Measurements from ENCODE around the gene PTPRD.
"Not testable (repeated sequence)": the region's sequence is repeated elsewhere in the genome, so short reads cannot be mapped to it uniquely, and the experiment has no call there.

PTPRD gene

DNA sequence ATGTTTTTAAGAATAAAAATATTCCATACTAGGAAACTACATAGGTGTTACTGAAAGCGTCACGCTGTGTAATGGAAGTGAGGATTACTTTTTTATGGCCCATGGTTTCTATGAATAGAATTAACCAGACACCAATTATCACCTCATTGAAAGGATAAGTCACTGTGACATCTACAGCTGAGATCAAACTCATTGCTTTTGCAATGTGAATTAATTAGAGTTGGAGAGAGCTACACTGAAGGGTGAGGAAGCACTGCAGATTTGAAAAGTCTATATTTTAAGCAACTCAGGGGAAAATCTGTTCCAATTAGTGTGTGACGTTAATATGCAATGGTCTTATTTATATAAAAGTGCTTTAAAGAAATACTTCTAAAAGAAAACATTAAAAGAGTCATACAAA is 1513.2 kb downstream of the PTPRD start:
- DNase-seq = peak; percentile 58

DNA sequence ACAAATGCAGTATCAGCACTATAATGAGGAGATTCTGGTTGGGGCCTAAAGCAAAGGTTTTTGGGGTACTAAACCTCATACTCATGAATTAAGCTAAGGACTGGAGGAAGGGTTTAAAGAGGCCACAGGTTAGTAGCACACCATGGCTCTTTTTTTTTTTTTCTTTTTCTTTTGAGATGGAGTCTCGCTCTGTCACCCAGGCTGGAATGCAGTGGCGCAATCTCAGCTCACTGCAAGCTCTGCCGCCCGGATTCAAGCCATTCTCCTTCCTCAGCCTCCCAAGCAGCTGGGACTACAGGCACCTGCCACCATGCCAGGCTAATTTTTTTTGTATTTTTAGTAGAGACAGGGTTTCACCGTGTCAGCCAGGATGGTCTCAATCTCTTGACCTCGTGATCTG is 1515.5 kb downstream of the PTPRD start:
- not testable (repeated sequence) for DNase-seq

DNA sequence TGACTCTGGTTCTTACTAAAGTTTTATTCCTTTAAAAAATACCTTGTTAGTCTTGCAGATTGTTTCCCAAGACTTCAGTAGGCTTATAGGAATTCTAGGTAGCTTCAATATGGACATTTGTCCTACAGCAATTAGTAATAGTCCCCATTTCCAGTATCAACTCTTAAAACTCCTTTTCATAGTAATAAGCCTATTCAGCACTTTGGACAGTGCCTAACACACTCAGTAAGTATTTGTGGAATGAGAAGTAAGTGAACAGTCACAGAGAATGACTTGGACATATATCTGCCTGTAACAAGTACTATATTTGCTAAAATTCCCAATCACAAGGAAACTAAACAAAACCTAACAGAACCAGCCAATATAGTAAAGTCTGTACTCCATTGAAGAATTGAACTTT is 1521.4 kb downstream of the PTPRD start:
- DNase-seq = no peak

DNA sequence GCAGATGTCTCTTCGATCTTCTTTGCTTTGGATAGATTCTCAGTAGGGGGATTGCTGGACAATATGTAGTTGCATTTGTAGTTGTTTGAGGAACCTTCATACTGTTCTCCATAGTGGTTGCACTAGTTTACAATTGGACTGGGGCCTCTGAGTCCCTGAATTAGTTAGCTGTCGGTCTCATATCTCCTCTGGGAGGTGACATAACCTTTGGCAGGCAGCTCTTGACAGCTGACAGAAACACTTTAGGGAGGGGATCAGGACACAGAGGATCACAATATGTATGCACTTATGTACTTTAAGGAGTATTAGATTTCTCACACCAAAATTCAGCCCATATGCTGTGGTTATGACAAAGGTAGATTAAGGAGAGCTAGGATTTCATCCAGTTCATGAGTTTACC is 1533.3 kb downstream of the PTPRD start:
- no peak for DNase-seq

DNA sequence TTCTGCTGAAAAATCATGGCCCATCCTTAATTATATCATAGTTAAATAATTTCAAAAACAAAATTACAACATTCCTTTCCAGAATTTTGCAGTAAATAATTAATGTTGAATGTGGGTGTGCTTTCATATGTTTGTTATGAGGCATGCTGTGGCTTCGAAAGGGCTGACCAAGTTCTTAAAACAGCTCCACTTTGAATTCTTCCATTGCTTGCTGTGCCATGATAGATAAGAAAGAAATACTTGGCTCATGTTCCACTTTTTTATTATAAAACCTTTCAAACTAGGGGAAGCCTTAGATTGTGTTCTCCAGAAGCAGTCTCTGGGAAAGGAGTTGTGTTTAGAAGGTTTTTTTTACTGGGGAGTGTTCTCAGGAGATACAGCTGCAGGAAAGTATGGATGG is 1534.5 kb downstream of the PTPRD start:
- DNase-seq = no peak

DNA sequence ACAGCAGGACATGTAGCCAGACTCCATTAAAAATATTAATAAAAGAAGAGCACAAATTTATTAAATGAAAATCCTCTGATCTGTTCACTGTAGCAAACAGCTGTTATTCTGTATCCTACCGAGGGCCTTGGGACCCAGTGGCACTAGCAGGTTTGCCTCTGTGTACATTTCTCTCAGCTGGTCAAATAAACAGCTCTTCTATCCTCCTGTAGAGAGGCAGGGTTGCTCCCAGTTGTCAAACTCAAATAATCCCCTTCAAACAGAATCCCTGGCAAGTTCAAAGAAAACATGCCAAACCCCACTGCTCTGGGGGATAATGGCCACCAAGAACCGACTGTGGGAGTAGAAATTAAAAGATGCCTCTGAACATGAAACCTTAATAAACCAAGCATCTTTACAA is 1551.2 kb downstream of the PTPRD start:
- peak; percentile 7 for DNase-seq

DNA sequence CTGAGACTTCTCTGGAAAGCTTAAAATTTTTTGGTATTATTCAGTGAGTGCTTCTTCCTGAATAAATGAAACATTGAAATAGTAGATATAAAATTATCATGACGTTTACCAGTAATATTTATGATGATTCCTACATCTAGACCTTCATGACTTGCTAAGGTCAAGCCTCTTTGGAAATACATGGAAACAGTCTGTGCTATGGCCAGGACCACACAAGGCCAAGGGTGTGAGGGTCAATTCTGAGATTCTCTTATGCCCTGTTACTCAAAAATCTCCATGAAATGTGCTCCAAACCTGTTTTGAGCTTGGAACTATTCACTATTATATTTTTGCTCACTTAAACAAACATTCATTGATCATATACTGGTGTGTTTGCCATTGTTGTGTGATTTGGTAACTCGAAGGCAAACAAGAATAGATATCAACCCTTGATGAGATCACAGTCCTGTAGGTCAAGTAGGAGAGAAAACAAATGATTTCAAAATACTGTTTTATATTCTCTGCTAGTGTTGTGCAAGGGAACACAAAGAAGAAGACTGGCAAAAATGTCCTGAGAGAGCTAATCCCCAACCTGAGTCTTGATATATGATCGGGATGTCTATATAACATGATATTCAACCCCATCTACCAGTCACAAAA is 1558.3 kb downstream of the PTPRD start:
- no peak for DNase-seq

DNA sequence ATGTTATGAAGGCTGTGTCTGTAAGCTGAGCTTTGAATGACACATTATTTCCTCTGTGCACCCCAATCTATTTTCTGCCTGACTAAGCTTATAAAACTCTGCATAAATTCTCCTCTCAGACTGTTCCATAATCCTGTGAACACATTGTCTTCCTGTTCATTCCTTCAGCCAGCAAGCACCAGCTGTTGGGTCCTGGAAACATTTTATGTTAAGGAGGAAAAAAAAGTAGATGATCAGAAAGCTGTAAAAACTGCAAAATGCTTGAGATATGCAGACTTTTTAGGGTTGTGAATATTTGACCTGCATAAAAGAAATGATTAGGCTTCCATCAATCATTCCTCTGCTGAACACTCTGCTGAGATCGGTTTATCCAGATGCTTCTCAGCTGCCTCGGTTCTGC is 1567.2 kb downstream of the PTPRD start:
- no peak for DNase-seq

DNA sequence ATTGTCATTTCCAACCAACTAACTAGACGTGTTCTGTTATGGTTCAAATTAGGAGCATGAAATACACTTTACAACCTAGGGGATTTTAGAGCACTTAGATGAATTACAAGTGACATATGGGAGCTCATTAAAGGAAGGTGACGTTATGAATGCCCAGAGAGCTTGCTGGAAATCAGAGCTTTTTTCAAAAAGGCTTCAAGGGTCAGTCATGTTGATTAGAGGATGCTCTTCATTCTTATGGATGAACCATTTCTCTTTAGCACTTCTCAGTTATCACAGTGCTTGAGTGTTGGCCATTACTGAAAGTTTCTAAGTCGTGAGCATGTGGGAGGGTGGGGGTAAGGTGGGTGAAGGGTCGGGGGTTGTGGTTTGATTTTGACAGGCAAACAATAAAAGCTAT is 1567.7 kb downstream of the PTPRD start:
- DNase-seq = no peak

DNA sequence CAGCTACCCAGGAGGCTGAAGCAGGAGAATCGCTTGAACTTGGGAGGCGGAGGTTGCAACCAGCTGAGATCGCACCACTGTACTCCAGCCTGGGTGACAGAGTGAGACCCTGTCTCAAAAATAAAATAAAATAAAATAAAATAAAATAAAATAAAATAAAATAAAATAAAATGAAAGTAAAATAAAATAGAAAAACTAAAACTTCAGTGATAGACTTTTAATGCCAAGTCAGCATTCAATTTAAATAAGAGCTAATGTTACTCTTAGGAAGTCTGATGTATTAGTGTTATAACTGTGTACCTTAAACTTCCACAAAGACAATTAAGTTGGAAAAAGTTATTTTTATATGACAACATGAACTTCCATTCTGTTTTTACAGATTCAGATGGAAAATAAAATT is 1569.0 kb downstream of the PTPRD start:
- DNase-seq = not testable (repeated sequence)

DNA sequence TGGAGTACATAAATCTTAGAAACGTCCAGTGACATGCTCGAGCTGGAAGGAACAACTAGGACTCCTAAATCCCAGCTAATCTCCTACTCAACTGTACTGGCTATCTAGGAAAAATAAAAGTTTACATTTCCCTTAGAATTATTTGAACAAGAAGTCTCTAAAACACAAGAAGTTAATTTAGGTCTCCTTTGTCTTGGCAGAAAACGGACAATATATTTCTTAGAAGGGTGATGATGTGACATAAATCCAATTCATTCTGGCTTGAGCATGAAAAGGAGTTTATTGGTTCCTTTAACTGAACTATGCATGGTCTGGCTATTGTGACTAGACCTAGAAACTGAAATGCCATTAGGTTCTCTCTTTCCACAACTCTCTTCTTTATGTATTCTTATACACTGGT is 1571.0 kb downstream of the PTPRD start:
- no peak for DNase-seq

DNA sequence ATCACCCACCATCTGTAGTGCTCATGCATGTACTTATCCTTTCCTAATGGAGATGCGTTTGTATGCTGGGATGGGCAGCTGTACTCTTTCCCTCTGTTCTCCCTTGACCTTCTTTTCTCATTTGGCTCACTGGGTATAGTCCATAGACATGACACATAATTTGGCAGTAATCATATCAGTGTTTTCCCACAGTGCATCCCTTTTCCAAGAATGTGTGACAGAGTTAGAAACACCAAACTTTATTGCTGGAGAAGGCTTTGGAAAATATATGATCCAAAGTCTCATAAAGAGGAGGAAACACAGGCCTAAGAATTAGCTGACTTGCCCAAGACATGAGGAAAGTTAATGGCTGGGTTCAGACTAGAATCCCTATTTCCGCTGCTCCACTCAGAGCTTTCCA is 1579.8 kb downstream of the PTPRD start:
- no peak for DNase-seq

DNA sequence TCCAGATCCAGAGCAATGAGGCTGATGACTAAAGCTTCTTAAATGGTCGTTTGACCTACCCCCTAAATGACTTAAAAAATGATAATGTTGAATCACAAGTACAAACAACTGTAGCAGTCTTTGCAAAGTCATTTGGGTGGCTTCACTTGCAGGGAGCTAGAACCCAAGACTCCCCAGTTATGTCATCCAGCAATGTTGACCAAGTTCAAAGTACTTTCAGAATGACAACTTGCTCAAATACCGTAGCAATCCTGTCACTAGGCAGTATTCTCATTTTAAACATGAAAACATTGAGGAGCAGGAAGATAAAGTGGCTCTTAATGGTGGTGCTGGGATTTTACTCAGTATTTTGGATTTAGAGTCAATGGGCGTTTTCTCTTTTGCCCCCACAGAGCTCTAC is 1596.2 kb downstream of the PTPRD start:
- no peak for DNase-seq

DNA sequence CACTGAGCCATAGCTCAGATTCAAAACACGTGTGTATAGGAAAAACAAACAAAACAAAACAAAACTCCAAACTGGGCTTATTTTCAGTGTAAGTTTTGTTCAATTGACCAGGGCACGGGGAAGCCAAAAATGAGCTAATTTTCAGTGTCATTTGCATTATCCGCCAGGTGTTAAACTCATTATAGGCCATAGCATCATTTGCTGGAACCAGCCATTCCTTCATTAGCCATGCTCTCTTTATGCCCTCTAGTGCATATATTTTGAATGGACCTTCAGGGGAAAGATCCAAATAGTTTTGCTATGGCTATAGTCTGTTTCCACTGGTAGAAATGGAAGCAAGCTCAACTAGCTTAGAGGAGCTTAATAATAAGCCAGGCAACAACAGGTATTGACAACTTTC is 1608.0 kb downstream of the PTPRD start:
- DNase-seq = no peak

DNA sequence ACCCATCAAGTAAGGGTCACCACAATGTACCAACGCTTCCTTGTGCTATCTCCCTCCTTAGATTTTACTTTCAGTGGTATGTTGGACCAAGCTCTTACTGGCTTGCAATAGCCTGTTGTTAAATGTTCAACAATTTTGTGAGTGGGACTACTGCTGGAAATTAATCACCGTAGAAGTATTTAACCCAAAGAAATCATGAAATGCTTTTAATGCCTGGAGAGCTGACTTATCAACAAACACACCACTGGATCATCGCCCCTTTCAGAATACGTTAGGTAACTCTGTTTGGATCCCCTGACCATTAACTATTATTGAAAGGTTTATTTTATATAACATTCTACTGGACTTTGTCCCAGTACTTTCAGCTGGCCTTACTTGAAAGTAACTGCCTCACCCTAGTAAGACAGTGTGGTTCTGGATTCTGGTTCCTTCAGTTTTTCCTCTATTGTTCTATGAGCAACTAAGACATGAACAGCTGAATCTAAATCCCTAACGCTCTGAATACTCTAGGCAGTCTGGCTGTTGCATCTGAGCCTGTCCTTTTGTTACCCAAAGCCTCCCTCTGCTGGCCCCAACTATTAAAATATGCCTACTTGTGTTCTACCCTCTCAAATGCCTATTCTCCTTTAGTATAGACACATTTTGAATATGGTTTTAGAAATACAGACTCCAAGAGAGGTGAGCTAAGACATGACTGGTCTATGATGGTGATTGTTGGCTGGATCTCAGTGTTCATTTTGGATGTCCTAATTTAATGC is 1609.8 kb downstream of the PTPRD start:
- no peak for DNase-seq

DNA sequence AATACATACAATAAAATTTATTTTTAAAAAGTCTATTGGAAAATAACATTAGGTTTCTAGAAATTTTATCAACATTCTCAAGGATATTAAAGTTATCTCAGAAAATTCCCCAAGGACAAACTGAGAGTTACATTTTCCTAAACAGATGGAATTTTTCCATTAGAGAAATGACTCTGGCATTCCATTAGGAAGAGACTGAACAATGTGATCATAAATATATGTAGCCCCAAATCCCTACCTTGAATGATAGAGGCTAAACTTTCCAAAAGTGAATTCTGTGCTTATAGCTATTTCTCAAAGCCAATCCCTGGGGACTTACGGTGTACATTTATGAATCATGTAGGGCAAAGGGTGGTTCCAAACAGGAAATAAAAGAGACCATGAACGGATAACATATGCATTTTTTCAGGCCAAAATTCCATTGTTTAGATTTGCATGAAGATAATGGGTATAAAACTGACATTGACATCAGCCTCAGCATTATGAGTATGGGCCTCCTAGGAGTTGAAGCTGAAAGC is 1632.2 kb downstream of the PTPRD start:
- no peak for DNase-seq

DNA sequence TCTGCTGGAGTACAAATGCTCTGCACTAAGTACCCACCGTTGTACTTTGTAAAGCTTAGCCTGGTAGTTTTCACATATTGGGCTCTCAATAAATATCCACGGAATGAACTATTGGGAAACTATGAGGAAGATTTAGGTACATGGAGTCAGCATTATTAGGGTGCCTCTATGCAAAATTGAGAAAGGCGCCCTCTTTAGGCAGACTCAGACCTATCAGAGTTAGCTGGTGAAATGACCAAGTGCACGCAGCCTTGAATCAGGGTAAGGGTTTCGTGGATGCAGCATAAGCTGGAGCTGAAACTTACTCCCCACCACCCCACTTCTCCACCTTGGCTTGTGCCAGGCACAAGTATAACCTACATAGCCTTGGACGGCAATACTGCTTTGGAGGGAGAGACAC is 1634.5 kb downstream of the PTPRD start:
- DNase-seq = no peak

DNA sequence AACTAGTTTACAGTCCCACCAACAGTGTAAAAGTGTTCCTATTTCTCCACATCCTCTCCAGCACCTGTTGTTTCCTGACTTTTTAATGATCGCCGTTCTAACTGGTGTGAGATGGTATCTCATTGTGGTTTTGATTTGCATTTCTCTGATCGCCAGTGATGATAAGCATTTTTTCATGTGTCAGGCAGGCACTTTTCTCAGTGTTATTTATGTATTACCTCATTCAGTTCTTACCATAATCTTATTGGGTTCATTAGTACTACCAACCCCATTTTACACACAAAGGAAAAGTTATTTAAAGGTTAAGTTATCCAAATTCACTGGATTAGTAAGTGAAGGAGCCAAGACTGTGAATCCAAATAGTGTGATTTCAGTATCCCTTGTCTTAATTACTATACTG is 1644.5 kb downstream of the PTPRD start:
- not testable (repeated sequence) for DNase-seq

DNA sequence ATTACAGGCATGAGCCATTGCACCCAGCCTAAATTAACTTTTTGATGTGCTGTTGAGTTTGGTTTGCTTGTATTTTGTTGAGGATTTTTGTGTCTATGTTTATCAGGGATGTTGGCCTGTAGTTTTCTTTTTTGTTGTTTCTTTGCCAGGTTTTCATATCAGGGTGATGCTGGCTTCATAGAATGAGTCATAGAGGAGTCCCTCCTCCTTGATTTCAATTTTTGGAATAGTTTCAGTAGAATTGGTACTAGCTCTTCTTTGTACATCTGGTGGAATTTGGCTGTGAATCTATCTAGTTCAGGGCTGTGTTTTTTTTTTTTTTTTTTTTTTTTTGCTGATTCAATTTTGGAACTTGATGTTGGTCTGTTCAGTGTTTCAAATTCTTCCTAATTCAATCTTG is 1648.9 kb downstream of the PTPRD start:
- no peak for DNase-seq

DNA sequence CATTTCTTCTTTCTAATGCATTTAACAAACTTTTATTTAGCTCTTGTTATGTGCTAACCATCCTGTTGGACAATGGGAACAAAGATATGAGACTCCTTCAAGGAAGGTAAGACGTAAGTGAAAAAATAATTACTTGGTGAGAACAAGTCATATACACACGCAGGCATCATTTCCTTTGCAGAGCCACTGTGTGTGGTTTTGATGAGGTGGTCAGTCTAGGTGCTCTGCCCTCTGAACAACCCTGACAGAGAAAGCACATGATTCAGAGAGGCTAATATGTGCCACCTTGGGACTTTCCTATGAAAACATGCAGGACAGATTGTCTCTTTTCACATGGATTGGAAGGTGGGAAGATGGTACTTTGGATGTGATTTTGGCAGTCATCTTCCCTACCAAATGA is 1650.7 kb downstream of the PTPRD start:
- DNase-seq = no peak

DNA sequence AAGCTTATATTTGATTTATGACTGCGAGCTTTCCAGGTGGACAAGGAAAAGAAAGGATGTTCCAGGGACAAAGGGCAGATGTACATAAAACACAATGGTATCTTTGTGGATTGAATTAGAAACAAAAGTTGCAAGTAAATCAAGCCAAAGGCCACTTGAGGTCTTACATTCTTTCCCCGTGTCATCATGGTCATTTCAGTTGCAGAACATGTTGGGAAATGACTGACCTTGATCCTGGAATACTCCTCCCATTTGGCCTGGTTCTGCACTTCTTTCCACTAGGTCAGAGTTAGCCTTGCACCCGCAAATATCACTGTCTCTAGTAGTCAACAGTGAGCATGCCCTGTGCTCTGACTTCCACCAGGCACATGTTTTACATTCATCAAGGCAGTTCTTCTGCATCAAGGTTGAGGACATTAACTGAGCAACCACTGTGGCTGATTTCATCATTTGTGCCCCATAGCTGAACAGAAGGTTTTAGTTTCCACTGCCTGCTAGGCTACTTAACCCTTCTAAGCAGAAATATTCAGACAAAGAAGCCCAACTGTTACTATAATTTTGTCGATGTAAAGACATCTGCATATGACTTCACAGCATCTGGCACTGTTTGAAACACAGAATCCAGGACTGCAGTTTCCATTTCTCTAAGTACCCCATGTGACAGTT is 1651.5 kb downstream of the PTPRD start:
- DNase-seq = no peak

DNA sequence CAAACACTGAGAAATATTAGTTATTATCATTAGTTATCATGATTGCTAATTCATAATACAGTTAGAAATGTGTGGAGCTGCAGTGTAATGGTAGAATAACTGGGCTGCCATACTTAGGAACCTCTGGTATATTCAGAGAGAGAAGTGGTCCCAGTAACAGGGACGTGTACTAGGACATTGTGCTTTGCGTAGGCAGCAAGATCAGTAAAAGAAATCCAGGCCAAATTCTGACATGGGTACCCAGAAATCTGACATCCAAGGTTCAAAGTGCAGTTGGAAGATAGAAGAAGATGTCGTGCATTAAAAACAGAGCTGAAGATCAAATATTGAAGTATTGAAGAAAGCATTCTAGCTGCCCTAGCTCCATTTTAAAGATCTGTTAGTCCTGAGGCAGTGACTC is 1652.5 kb downstream of the PTPRD start:
- no peak for DNase-seq

DNA sequence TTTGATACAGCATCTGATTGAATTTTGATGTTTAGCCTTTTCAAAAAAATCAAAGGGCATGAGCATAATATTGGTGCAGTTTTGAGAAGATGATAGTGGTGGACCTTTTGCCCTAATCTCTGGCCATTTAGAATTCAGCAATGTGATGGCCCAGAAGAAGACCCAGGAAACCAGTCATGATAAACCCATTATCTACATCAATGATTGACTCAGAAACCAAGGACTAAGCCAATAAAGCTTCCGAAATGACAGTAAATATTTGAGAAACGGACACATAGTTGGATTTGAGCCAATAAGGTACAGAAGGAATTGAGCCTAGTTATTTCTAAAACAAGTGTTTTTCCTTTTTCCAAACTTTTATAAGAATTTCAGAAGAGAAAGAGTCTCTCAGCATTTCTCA is 1654.4 kb downstream of the PTPRD start:
- no peak for DNase-seq

DNA sequence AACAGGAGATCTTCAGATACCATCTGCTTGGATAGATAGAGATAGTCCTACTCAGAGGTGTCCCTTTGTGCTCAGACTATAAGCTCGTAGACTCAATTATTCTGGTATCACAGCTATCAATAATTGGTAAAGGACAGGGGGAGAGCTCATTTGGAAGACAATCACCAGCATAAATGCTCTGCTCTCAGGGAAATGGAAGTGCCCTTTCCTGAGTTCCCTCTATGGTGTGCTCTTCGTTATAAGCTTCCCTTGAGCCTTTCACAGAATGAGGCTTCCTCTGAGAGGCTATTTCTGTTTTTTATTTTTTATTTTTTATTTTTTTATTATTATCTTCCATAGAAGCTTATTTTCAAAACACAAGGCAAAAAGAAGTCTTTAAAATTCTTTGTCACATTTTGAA is 1657.5 kb downstream of the PTPRD start:
- DNase-seq = no peak
